Thyroid gland (tissue), 4 donors: ENCODE measurements around the gene SEPTIN11. TPM values are rescaled to one million over a fixed set of nuclear protein-coding genes. Genes with fewer than 3 reads are reported as not detected.

ENCODE experiments used
- DNase-seq, 2 donors: peaks; one replicate each; pipeline ENCODE4 v3.0.0-alpha.2; 2019
- H3K27ac ChIP-seq, 3 donors: fragments of 200-600 bp; sonication (generic); 1 replicate in 2 of 3; 2 replicates in 1 of 3; pipeline ENCODE4 v1.5.1; 2016 to 2019; ENCODE audit warnings: mild to moderate bottlenecking in 1 of 3, moderate library complexity in 1 of 3
- H3K27me3 ChIP-seq: fragments of 200-600 bp; sonication (generic); one replicate; pipeline ENCODE4 v1.5.1; 2019
- H3K36me3 ChIP-seq, 2 donors: fragments of 200-600 bp; sonication (generic); one replicate each; pipeline ENCODE4 v1.5.1; 2016 to 2019
- H3K4me1 ChIP-seq, 2 donors: fragments of 200-600 bp; sonication (generic); one replicate each; pipeline ENCODE4 v1.5.1; 2017 to 2019
- H3K4me3 ChIP-seq, 3 donors: fragments of 200-600 bp; sonication (generic); replicated peaks in 1 of 3; 1 replicate in 2 of 3; 2 replicates in 1 of 3; pipeline ENCODE4 v1.5.1; 2016; ENCODE audit warnings: mild to moderate bottlenecking in 1 of 3
- H3K9me3 ChIP-seq: fragments of 200-600 bp; sonication (generic); one replicate; pipeline ENCODE4 v1.5.1; 2017
- CTCF ChIP-seq, 6 experiments: fragments of 200-600 bp in 3 of 6; fragments of 450-650 bp in 3 of 6; sonication (generic) in 3 of 6; IDR thresholded peaks; one replicate each; pipeline ENCODE4 v1.5.1; 2016 to 2019; ENCODE audit warnings: antibody characterized with exemption in 6 of 6, mild to moderate bottlenecking in 2 of 6, inconsistent platforms in 1 of 6, moderate library complexity in 1 of 6
- POLR2A ChIP-seq, 2 donors: fragments of 450-650 bp; IDR thresholded peaks; one replicate each; pipeline ENCODE4 v1.6.1; 2017; ENCODE audit warnings: antibody characterized with exemption in 2 of 2, mild to moderate bottlenecking in 2 of 2, moderate library complexity in 1 of 2
- WGBS, 2 donors: methylation state at CpG; one replicate each; pipeline ENCODE4 v1.1.5; 2017; 5-methylcytosine and 5-hydroxymethylcytosine counted together
- intact Hi-C: fragments of 100-400 bp; cut with DNase I; formaldehyde crosslinking; loops from one replicate; pipeline ENCODE4 v1.15.1; 2023
- total RNA-seq, 4 donors: library from RNA; depleted of rRNA; stranded (reverse); fragments of >200 nt; gene quantifications; one replicate each; pipeline ENCODE4 v1.2.3, GENCODE V29; 2016

SEPTIN11 gene
- total RNA-seq, 4 donors from 2014 or later, result 39.6 to 207 (median 69.1) TPM

DNA sequence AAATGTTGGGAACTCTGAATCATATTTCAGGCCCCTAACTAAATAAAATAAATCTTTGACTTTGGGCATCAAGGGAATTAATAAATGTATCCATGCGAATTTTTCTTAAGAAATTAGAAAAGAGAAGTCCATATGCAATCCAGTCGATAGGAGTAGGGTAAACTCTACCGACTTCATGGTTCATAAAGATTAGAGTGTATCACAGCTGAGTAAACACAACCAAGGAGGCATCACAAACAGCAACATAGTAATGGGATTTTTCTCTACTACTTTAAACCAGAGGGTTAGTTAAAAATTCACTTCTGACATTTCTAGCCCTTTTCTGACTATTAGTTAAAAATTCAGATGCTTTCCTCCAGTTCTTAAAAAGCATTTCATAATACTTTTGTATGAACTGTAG, 19.9 kb downstream of the SEPTIN11 start:
- Histone ChIP-seq H3K9me3 (no peaks in the 10 kb centered on the region), H3K36me3 (no peaks in the 10 kb centered on the region), H3K27ac (no peak overlapping the region), H3K27me3 (no peaks in the 10 kb centered on the region), H3K4me1 (no peaks in the 10 kb centered on the region), H3K4me3 (no peak overlapping the region)
- TF ChIP-seq CTCF (IDR thresholded peaks at IDR 0.05), result no peak
- no peak for TF ChIP-seq POLR2A (IDR thresholded peaks at IDR 0.05)
- no peak for DNase-seq
- intact Hi-C loops, result no loop called here
- WGBS, 2 donors, result 59% methylated on average over 3 of the region's 3 CpGs

GRCh38 chr4:76969941-76970529, 20.5 kb downstream of the SEPTIN11 start:
- TF ChIP-seq CTCF (IDR thresholded peaks at IDR 0.05), result no peak
- no peak for TF ChIP-seq POLR2A (IDR thresholded peaks at IDR 0.05)
- DNase-seq, result no peak
- H3K27me3 ChIP-seq, result no peaks in the 10 kb centered on the region
- no peak overlapping the region for H3K27ac ChIP-seq
- H3K4me1 ChIP-seq, result no peaks in the 10 kb centered on the region
- no peaks in the 10 kb centered on the region for H3K9me3 ChIP-seq
- no peak overlapping the region for H3K4me3 ChIP-seq
- H3K36me3 ChIP-seq, result no peaks in the 10 kb centered on the region
- intact Hi-C loops, result no loop called here
- 93% methylated on average over 5 of the region's 5 CpGs for WGBS, 2 donors

- intact Hi-C loops, result no loop called here
- H3K9me3 ChIP-seq, result no peaks in the 10 kb centered on the region
- TF ChIP-seq CTCF (IDR thresholded peaks at IDR 0.05), result no peak
- no peak for TF ChIP-seq POLR2A (IDR thresholded peaks at IDR 0.05)
- no peak overlapping the region for H3K4me3 ChIP-seq
- no peaks in the 10 kb centered on the region for H3K36me3 ChIP-seq
- no peak for DNase-seq
- H3K4me1 ChIP-seq, result no peaks in the 10 kb centered on the region
- no peak overlapping the region for H3K27ac ChIP-seq
- H3K27me3 ChIP-seq, result no peaks in the 10 kb centered on the region
- WGBS, 2 donors, result 92 to 98% methylated on average over 1 of the region's 1 CpG
Observed at GRCh38 chr4:76972306-76972705, 22.8 kb downstream of the SEPTIN11 start.

DNA sequence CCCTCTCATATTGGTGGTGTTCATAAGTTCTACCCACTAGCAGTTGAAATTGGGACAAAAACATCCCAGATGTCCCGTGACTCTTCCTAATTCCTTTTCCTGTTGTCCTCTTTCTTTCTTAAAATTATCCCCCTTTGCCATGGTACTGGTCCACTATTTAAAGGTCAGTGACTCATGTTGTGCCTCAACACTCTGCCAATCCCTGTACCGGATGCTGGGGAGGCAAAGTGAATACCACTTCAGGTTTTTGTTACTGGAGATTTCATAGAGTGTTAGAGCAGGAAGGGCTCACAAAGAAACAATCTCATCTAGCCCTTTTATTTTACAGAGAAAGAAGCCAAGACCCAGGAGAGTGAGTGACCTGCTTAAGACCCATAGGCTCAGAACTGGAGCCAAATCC, 24.6 kb downstream of the SEPTIN11 start:
- no peaks in the 10 kb centered on the region for H3K36me3 ChIP-seq
- intact Hi-C loops, result no loop called here
- TF ChIP-seq POLR2A (IDR thresholded peaks at IDR 0.05) (no peak), CTCF (IDR thresholded peaks at IDR 0.05) (no peak)
- H3K27ac ChIP-seq, result no peak overlapping the region
- WGBS, 2 donors, result 74 to 80% methylated on average over 2 of the region's 2 CpGs
- no peaks in the 10 kb centered on the region for H3K4me1 ChIP-seq
- H3K27me3 ChIP-seq, result no peaks in the 10 kb centered on the region
- no peak overlapping the region for H3K4me3 ChIP-seq
- no peak for DNase-seq
- no peaks in the 10 kb centered on the region for H3K9me3 ChIP-seq

GRCh38 chr4:76977113-76977512, 27.6 kb downstream of the SEPTIN11 start:
- intact Hi-C loops, result no loop called here
- Histone ChIP-seq H3K27ac (no peak overlapping the region), H3K27me3 (no peaks in the 10 kb centered on the region), H3K9me3 (no peaks in the 10 kb centered on the region), H3K36me3 (no peaks in the 10 kb centered on the region), H3K4me1 (peaks cover 0 to 11% of the 10 kb centered on the region in 2 donors), H3K4me3 (no peak overlapping the region)
- no peak for TF ChIP-seq CTCF (IDR thresholded peaks at IDR 0.05)
- TF ChIP-seq POLR2A (IDR thresholded peaks at IDR 0.05), result no peak
- no peak for DNase-seq
